ENCODE data around the gene MYB.
"Not testable (repeated sequence)": the region's sequence is repeated elsewhere in the genome, so short reads cannot be mapped to it uniquely, and the experiment has no call there.

DNA sequence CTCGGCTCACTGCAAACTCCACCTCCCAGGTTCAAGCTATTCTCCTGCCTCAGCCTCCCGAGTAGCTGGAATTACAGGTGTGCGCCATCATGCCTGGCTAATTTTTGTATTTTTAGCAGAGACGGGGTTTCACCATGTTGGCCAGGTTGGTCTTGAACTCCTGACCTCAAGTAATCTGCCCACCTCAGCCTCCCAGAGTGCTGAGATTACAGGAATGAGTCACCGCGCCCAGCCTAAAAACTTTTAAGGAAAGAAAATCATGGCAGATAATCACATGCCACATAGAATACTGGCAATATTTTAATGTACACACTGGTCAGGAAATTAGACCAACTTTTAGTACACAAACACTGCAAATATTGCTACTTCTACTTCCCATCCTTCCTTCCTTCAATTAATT lies 16.7 kb upstream of the MYB start:
- TF ChIP-seq DPF2 (CRISPR knock-in tag; IDR thresholded peaks at IDR 0.05; ENCODE audit: borderline replicate concordance, low read depth); ZNF335 (CRISPR knock-in tag; IDR thresholded peaks at IDR 0.05); ZNF256 (CRISPR knock-in tag; conservative IDR thresholded peaks at IDR 0.05): not testable (repeated sequence)
- TF ChIP-seq, protein P1, sequence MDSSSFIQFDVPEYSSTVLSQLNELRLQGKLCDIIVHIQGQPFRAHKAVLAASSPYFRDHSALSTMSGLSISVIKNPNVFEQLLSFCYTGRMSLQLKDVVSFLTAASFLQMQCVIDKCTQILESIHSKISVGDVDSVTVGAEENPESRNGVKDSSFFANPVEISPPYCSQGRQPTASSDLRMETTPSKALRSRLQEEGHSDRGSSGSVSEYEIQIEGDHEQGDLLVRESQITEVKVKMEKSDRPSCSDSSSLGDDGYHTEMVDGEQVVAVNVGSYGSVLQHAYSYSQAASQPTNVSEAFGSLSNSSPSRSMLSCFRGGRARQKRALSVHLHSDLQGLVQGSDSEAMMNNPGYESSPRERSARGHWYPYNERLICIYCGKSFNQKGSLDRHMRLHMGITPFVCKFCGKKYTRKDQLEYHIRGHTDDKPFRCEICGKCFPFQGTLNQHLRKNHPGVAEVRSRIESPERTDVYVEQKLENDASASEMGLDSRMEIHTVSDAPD (CRISPR knock-in tag; IDR thresholded peaks at IDR 0.05) = not testable (repeated sequence)
